Fibroblast of skin of back (primary cell): ENCODE data around the gene PARM1. TPM values are rescaled to one million over a fixed set of nuclear protein-coding genes. Genes with fewer than 3 reads are reported as not detected.

ENCODE experiments used
- DNase-seq: peaks from one replicate; pipeline ENCODE4 v3.0.0-alpha.2; 2013
- polyA plus RNA-seq, 2 experiments: library from polyadenylated mRNA; unstranded; fragments of 120-200 nt; gene quantifications; one replicate each; pipeline ENCODE4 v1.2.1, GENCODE V29; 2013; ENCODE audit not compliant: insufficient read length in 2 of 2

The PARM1 gene
- polyA plus RNA-seq (2013, experiment 1 of 2; ENCODE audit: insufficient read length): 0.25 TPM
- polyA plus RNA-seq (2013, experiment 2 of 2; ENCODE audit: insufficient read length): 0.31 TPM

GRCh38 chr4:74932832-74933561 lies at the start of gene PARM1:
PARM1 (plus strand) TSS chr4:74933116; CDS start chr4:74933328, 212 bp downstream.
- peak; percentile 71 for DNase-seq

- no peak for DNase-seq
Observed at GRCh38 chr4:74884266-74884665, 48.6 kb upstream of the PARM1 start.

GRCh38 chr4:74886484-74886883 lies 46.4 kb upstream of the PARM1 start:
- DNase-seq: no peak

DNA sequence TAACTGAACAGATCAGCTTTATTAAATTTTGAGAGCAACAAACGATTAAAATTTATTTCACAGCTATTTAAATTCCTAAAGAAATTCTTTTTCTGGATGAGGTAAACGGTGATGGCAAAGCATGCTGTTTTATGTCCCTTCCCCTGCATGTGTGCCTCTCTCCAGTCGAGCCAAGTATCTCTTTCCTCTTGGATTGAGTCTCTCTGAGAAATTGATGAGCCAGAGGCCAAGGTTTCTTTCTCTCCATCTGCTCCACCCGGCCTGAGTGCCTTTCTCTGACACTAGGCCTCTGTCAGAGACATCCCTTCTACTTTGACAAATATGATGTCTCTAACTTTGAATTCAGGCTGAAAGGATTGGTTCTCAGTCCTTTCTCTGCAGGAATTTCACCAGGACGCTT lies 42.6 kb upstream of the PARM1 start:
- DNase-seq: no peak

DNA sequence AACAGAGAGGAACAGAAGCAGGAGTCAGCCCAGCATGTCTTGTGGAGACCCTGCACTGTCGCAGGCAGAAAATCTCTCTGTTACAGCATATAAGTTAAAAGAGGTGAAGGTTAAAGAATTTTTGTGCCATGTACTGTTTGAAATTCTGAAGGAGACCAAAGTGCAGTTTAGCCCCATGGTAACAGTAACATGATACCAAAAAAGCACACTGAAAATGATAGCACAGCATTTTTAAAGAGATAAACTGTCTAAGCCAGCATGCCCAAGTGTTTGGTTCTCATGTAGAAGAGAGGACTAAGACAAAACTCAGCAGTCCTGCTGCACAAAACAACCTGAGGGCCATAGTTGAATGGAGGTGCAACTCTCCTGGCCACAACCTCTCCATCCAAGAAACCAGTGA lies 41.9 kb upstream of the PARM1 start:
- DNase-seq: no peak

GRCh38 chr4:74893171-74893570 lies 39.7 kb upstream of the PARM1 start:
- no peak for DNase-seq

DNA sequence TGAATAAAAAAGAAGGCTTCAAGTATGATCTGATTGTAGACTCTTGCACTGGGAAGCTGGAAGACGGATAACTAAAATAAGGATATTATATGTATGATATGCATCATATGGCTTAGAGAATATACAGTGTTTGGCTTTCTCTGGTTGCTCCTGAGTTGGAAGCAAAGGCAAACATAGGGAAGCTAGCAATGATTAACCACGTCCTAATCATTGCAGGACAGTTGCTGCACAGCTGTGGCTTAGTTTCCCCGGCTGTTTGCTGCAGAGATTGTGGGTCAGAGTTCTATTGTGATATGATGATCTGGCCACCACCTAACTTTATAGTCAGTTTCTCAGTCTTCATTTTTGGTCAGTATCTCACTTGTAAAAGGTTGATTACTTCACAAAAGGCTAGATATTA lies 36.3 kb upstream of the PARM1 start:
- DNase-seq: no peak

DNA sequence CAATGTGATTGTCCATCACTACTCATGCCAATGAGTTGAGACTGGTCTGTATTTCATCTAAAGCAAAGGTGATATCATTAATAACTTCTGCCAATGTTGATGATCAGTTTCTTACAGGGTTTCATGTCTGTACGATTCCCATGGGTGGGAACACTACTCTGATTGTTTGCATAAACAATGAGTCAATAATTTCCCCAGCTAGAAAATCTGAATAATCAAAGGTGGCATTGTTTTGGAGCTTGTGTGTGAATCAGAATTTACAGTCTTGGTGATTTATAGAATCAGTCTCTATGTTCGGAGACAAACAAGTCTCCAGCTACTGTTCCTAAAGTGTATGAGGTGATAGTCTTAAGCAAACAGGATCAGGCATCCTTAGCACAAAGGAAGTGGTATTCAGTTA lies 35.5 kb upstream of the PARM1 start:
- DNase-seq: no peak

DNA sequence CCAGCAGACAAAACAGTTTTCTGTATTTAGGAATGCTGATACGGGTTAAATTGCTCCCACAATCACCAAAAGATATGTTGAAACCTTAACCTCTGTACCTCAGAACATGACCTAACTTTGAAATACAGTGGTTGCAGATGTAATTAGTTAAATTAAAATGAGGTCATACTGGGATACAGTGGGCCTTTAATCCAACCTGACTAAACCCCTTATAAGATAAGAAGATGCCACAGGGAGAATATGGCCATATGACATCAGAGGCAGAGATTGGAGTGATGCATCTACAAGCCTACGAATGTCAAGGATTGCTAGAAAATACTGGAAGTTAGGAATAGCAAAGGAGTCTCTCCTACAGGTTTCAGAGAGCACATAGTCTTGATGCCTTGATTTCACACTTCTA lies 32.1 kb upstream of the PARM1 start:
- no peak for DNase-seq

DNA sequence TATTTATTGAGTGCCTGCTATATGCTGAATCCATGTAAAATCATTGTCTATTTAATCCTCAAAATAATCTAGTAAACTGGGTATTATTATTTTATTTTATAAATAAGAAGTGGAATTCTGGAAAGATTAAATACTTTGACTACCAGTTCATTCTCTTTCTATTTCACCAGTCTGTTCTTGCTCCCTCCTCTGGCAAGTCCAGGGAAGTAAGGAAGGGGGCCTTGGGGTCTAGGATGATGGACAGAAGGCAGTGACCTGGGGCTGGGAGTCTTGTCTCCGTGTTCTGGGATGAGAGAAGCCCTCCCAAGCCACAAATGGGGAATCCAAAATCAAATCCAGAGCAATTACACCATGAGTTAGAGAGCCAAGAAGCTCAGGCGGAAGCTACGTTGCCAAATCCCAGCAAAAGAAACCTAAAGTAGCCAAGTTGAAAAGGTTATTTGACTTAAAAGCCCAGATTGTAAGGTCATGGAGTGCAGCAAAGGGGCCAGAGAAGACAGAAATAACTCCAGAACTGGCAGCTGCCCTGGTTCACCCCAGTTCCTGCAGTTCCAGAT lies 28.3 kb upstream of the PARM1 start:
- DNase-seq: no peak

- DNase-seq: no peak
Observed at GRCh38 chr4:74906771-74907170, 26.1 kb upstream of the PARM1 start.

DNA sequence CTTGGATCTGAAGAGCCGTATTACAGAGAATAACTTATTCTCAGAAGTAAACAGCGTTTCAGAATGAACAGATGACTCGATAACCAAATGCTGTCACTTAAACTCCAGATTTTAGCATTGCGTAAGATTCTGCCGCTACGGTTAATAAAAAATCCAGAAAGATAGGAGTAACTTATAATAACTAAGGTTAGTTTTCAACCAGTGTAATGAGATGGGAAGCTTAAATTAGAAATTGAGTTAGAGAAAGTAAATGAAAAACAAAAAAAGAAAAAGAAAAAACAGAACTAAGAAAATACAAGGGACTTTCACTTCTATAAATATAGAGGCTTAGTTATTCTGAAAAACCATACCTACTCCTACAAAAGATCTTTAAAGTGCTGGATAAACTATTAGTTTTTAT lies 13.1 kb upstream of the PARM1 start:
- DNase-seq: no peak

DNA sequence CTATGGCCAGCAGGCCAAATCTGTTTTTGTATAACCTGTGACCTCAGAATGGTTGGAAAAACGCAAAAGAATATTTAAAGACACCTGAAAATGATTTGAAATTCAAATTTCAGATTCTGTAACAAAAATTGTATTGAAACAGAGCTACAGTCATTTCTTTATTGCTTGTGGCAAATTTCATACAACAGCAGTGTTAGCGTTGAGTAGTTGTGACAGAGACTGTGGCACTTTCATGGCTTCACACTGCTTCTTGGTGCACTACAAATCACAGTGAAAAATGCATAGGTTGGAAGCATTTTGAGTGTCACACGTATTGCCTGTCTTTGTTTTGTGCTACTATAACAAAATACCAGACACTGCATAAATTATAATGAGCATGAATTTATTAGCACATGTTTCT lies 12.2 kb upstream of the PARM1 start:
- DNase-seq: no peak

GRCh38 chr4:74921490-74921889 lies 11.4 kb upstream of the PARM1 start:
- no peak for DNase-seq

GRCh38 chr4:74926007-74926406 lies 6.9 kb upstream of the PARM1 start:
- DNase-seq: no peak

GRCh38 chr4:74930162-74930561 lies 2.8 kb upstream of the PARM1 start:
- DNase-seq: no peak

- DNase-seq: no peak
Observed at GRCh38 chr4:74931376-74931775, 1.5 kb upstream of the PARM1 start.

DNA sequence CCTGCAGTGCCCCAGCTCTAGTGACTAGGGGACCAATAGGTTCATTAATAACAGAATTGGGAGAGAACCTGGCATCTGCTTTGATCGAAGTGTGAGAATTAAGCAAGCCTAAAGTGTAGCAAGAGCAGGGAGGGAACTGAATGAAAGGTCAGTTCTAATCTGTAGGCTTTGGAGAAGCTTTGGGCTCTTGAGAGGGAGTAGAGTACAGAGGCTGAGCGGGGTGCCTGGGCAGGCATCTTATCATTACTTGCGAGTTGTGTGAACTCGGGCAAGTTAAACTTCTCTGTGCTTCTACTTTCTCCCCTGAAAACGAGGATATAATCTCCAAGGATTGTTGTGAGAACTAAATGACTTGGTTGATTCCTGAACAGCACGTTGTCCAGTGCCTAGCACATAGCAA lies 906 bp upstream of the PARM1 start:
- DNase-seq: no peak

- no peak for DNase-seq
Observed at GRCh38 chr4:74933562-74934015, 673 bp downstream of the PARM1 start.

DNA sequence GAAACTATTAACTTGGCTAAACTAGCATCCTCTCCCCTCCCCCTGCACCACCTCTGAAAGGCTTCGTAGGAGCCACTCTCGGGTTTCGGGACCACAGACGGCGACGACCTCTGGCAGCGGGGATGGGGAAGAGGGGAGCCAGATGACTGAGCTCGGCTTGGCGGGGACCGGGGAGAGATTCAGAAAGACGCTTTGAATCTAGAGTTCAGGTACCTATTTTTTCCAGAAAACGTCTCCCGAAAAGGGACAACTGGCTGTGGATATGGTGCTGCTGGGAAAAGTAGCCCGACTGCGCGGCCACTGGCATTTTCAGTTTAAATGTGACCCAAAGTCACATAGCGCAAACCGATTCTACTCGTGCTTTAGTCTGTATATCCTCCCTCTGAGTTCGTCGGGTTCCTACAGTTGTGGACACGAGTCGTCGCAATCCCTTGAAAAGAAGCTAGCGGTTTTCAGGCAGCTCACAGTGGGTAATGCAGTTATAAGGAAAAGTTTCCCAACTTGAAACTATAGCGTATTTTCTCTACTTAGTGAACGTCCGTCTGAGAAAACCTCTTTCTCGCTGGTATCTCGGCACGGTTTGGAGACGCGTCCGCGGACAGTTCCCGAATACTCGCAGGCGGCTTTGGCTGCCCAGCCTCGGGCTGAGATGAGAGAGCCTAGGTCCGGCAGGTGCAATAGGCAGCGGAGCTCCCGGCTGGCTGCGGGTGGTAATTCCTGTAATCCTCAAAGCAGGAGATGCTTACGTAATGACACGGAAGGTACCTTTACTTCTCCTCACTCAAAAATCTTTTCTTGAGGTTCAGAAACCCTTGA lies 1.3 kb downstream of the PARM1 start:
- peak; percentile 12 for DNase-seq

GRCh38 chr4:74934888-74935287 lies 2.0 kb downstream of the PARM1 start:
- no peak for DNase-seq

GRCh38 chr4:74941123-74941522 lies 8.2 kb downstream of the PARM1 start:
- no peak for DNase-seq

GRCh38 chr4:74942251-74942917 lies 9.5 kb downstream of the PARM1 start:
- no peak for DNase-seq
